Measurements from ENCODE around the gene TEX48.

TEX48 gene

GRCh38 chr9:114666851-114667250 is 15.1 kb downstream of the TEX48 start:
- TF ChIP-seq CTCF (IDR thresholded peaks at IDR 0.05; ENCODE audit: low read depth, low read length): no peak
- H3K4me3 ChIP-seq (ENCODE audit: low read depth, low read length): no peak overlapping the region
- in situ Hi-C loops (cut with HindIII; ENCODE audit: low sequenced_read_pairs): no loop called here
- no peak for DNase-seq (ENCODE audit: low read depth, low spot score)

GRCh38 chr9:114666401-114666800 is 15.6 kb downstream of the TEX48 start:
- in situ Hi-C loops (cut with HindIII; ENCODE audit: low sequenced_read_pairs): no loop called here
- no peak for TF ChIP-seq CTCF (IDR thresholded peaks at IDR 0.05; ENCODE audit: low read depth, low read length)
- no peak for DNase-seq (ENCODE audit: low read depth, low spot score)
- no peak overlapping the region for H3K4me3 ChIP-seq (ENCODE audit: low read depth, low read length)

- in situ Hi-C loops (cut with HindIII; ENCODE audit: low sequenced_read_pairs): no loop called here
- no peak for DNase-seq (ENCODE audit: low read depth, low spot score)
- no peak overlapping the region for H3K4me3 ChIP-seq (ENCODE audit: low read depth, low read length)
- no peak for TF ChIP-seq CTCF (IDR thresholded peaks at IDR 0.05; ENCODE audit: low read depth, low read length)
These were observed 17.8 kb downstream of the TEX48 start for GRCh38 chr9:114664181-114664580.

GRCh38 chr9:114662081-114662989 is 19.7 kb downstream of the TEX48 start:
- H3K4me3 ChIP-seq (ENCODE audit: low read depth, low read length): no peak overlapping the region
- in situ Hi-C loops (cut with HindIII; ENCODE audit: low sequenced_read_pairs): no loop called here
- DNase-seq (ENCODE audit: low read depth, low spot score): peak; percentile 31
- TF ChIP-seq CTCF (IDR thresholded peaks at IDR 0.05; ENCODE audit: low read depth, low read length): peak; percentile 86

- H3K4me3 ChIP-seq (ENCODE audit: low read depth, low read length): no peak within 1 kb of the TSS
- in situ Hi-C loops (cut with HindIII; ENCODE audit: low sequenced_read_pairs): no loop called here
- no peak for DNase-seq (ENCODE audit: low read depth, low spot score)
- TF ChIP-seq CTCF (IDR thresholded peaks at IDR 0.05; ENCODE audit: low read depth, low read length): no peak
These were observed 24.3 kb downstream of the TEX48 start, which contains the start of gene TEX53 for GRCh38 chr9:114657705-114658104. Gene TEX53, minus strand, starts transcription at chr9:114657805. Its CDS starts 31 bp downstream, at chr9:114657774.

- in situ Hi-C loops (cut with HindIII; ENCODE audit: low sequenced_read_pairs): no loop called here
- DNase-seq (ENCODE audit: low read depth, low spot score): no peak
These were observed 25.7 kb downstream of the TEX48 start for GRCh38 chr9:114656301-114656700.

More at GRCh38 chr9:114656301-114656700, 25.7 kb downstream of the TEX48 start:
- H3K4me3 ChIP-seq (ENCODE audit: low read depth, low read length): no peak overlapping the region
- TF ChIP-seq CTCF (IDR thresholded peaks at IDR 0.05; ENCODE audit: low read depth, low read length): no peak

All from astrocyte of the spinal cord (primary cell).